Cardiac fibroblast (primary cell): ENCODE data around the gene WDR88.
"Not testable (repeated sequence)": the region's sequence is repeated elsewhere in the genome, so short reads cannot be mapped to it uniquely, and the experiment has no call there.

Experiments
- DNase-seq, 2 donors: peaks; one replicate each; pipeline versions ENCODE4 v3.0.0 to v3.0.0-alpha.2; 2010; ENCODE audit warnings: low read depth in 2 of 2
- H3K4me3 ChIP-seq, 2 donors: replicated peaks in 1 of 2; 1 replicate in 1 of 2; 2 replicates in 1 of 2; pipeline ENCODE4 v1.5.1; 2011; ENCODE audit warnings: low read depth in 2 of 2, low read length in 2 of 2, mild to moderate bottlenecking in 2 of 2, moderate library complexity in 1 of 2
- TF ChIP-seq, protein P1 (sequence below): IDR thresholded peaks from one replicate; pipeline ENCODE4 v1.5.1; 2011; ENCODE audit warnings: low read depth, mild to moderate bottlenecking, low read length, inconsistent platforms

WDR88 gene

DNA sequence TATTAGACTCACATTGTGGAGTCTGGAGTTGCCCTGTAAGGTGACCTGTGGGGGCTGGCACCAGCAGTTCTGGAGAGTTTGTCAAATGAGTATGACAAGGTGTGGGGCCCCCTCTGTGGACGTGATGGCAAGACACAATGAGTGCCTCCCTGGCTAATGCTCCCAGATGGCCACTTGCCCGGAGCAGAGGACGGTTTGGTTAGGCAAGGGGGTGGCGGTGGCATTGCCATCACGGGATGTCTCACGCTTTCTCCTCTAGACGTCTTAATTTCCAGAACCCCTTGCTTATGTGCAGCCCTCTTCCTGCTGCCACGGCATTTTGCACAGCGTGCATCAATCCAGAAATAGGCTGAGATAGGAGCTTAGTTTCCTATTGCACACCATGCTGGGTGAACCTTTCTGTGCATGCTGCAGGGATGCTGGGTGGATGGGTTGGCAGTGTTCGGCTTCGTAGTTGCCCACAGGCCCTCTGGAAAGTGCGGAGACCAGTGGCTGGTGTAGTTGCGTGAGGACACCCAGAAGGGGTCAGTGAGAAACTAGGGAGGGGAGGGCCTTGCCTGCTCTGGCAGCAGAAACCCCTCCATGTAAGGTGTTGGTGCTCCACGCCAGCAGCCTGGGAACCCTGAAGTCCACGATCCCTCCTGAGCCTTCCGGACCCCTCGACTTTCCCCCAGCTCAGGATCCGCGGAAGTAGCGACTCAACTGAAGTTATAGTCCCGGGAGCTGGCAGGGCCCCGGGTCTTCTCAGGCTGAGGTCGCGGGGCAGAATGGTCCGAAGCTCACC is 44.2 kb downstream of the WDR88 start:
- TF ChIP-seq, protein P1, sequence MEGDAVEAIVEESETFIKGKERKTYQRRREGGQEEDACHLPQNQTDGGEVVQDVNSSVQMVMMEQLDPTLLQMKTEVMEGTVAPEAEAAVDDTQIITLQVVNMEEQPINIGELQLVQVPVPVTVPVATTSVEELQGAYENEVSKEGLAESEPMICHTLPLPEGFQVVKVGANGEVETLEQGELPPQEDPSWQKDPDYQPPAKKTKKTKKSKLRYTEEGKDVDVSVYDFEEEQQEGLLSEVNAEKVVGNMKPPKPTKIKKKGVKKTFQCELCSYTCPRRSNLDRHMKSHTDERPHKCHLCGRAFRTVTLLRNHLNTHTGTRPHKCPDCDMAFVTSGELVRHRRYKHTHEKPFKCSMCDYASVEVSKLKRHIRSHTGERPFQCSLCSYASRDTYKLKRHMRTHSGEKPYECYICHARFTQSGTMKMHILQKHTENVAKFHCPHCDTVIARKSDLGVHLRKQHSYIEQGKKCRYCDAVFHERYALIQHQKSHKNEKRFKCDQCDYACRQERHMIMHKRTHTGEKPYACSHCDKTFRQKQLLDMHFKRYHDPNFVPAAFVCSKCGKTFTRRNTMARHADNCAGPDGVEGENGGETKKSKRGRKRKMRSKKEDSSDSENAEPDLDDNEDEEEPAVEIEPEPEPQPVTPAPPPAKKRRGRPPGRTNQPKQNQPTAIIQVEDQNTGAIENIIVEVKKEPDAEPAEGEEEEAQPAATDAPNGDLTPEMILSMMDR, result no peak
- peak in 1 of 2 donors; percentile 50 for DNase-seq
- peak overlapping the region; percentile 71 to 79 for H3K4me3 ChIP-seq

DNA sequence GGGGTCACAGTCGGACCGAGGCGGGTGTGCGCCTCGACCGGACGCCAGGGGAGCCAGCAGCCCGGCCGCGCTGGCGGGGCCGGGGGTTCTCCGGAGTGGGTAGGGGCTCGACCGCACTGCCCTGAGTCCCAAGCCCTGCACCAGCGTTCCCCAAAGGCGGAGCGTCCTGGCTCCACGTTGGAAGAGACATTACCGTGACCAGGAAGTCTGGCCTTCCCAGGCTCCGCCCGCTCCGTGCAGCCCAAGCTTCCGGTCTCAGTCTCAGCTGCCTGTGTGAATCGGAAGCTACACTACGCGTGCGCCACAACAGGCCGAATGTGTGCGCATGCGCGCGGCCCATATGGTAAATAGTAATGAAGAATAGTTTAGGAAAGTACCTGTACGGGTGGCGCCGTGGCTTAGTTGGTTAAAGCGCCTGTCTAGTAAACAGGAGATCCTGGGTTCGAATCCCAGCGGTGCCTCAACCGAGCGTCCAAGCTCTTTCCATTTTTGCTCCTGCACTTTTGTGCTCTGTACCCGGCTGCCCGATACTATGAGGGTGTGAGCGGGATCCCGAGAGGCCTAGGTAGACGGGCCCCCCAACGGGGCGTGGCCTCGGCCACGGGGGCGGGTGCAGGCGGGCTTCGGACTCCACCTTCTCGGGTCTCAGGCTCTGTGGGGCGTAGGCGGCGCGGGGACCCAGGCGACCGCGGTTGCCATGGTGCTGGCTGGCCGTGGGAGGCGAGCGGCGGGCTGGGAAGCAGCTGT is 44.9 kb downstream of the WDR88 start:
- H3K4me3 ChIP-seq, result peak overlapping the region; percentile 71 to 79
- peak; percentile 99 for DNase-seq
- TF ChIP-seq, protein P1, result peak; percentile 6

DNA sequence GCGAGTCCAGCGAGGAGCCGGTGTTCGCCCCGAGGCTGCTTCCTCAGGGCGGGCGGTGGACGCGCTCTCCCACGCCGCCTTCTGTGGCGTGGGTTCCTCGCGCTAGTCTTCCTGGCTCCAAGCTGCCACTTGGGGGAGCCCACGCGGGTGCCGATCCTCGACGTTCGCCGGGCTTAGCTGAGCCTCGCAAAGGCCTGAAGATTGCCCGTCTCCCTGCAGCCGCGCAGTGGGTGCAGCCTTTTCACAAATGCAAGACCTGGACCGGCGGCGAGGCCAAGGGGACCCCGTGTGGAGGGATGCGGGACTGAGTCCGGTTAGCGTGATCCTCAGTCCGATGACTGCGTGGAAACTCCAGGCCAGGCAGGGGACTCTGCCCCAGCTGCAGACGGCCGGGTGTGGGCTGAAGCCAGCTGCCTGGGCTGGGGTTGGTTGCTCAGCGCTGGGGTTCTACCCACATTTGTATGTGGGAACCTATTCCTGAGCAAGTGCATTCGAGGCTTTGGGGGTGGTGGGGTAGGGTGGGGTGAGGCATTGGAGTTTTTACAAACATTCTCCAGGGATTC is 45.6 kb downstream of the WDR88 start:
- DNase-seq, result no peak

DNA sequence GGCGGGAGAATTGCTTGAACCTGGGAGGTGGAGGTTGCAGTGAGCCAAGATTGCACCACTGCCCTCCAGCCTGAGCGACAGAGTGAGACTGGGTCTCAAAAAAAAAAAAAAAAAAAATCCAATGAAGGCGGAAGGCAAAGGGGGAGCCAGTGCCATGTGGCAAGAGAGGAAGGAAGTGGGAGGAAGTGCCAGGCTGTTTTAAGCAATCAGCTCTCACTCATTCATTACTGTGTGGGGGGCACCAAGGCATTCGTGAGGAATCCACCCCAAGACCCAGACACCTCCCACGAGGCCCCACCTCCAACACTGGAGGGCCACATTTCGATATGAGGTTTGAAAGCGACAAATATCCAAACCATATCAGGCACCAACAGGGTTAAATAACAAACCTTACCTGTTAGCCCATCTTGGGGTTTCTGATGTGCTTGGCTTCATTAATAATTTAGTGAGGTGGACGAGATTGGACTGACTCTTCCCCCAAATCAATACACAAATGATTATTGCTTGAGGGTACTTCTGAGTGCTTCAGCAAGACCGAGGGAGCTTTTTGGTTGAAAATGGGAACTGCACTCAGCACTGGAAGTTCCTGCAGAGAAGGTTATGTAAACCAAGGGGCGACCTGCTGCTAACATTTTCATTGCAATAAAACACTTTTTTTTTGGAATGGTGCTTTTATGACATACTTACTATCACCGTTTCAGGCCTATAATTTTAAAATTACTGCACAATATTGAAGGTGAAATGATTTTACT is 54.7 kb downstream of the WDR88 start:
- H3K4me3 ChIP-seq, result no peak overlapping the region
- no peak for DNase-seq
- TF ChIP-seq, protein P1, result no peak

More for the DNA sequence above, 45.6 kb downstream of the WDR88 start:
- H3K4me3 ChIP-seq, result peak overlapping the region; percentile 53 to 54
- TF ChIP-seq, protein P1, result peak; percentile 47

DNA sequence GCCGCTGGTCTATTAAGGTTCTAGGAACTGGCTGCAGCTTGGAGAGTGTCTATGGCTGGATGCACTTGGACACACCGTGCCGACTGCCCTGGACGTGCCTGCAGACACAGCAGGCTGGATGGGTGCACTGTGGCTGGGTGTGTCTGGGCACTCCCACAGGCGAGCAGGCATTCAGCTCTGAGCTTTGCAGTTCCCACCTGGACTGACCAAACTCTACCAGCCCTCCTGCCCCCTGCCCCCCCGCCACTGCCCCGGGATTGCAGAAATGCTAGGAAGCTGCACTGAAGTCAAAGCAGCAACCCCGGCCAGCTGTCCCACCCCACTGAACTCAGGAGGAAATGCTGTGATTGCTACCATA is 55.2 kb downstream of the WDR88 start:
- TF ChIP-seq, protein P1, result no peak
- DNase-seq, result no peak
- H3K4me3 ChIP-seq, result no peak overlapping the region

DNA sequence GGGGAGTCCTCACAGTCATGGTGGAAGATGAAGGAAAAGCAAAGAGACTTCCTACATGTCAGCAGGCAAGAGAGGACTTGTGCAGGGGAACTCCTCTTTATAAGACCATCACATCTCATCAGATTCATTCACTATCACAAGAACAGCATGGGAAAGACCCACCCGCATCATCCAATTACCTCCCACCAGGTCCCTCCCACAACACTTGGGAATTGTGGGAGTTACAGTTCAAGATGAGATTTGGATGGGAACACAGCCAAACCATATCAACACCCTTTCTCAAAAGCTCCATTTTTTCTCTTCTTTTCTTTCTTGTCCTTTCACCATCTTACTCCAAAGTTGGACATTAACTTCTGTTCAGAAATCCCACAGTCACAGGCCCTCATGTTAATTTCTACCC is 57.5 kb downstream of the WDR88 start:
- H3K4me3 ChIP-seq, result no peak overlapping the region
- DNase-seq, result no peak
- TF ChIP-seq, protein P1, result no peak

DNA sequence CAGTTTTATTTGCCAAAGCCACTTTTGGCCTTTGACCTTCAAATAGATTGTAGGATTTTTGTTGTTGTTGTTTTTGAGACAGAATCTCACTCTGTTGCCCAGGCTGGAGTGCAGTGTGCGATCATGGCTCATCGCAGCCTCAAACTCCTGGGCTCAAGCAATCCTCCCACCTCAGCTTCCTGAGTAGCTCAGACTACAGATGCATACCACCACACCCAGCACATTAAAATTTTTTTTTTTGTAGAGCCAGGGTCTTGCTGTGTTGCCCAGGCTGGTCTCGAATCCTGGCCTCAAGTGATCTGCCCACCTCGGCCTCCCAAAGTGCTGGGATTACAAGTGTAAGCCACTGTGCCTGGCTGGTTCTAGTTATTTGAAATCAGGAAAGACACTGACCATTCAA is 59.2 kb downstream of the WDR88 start:
- H3K4me3 ChIP-seq, DNase-seq: not testable (repeated sequence)
